ENCODE data around the gene BRD1.

Gene BRD1

GRCh38 chr22:49861642-49862495 is 34.2 kb upstream of the BRD1 start:
- in situ Hi-C loops (cut with MboI; ENCODE audit: low pct_unique_long_range_greater_than_20kb, low sequenced_read_pairs, unreplicated experiment), result no loop called here
- DNase-seq (ENCODE audit: low spot score), result no peak
- TF ChIP-seq, protein P1, sequence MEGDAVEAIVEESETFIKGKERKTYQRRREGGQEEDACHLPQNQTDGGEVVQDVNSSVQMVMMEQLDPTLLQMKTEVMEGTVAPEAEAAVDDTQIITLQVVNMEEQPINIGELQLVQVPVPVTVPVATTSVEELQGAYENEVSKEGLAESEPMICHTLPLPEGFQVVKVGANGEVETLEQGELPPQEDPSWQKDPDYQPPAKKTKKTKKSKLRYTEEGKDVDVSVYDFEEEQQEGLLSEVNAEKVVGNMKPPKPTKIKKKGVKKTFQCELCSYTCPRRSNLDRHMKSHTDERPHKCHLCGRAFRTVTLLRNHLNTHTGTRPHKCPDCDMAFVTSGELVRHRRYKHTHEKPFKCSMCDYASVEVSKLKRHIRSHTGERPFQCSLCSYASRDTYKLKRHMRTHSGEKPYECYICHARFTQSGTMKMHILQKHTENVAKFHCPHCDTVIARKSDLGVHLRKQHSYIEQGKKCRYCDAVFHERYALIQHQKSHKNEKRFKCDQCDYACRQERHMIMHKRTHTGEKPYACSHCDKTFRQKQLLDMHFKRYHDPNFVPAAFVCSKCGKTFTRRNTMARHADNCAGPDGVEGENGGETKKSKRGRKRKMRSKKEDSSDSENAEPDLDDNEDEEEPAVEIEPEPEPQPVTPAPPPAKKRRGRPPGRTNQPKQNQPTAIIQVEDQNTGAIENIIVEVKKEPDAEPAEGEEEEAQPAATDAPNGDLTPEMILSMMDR (IDR thresholded peaks at IDR 0.05; ENCODE audit: extremely low read depth, insufficient read depth, missing control alignments), result no peak

GRCh38 chr22:49858827-49859226 is 31.2 kb upstream of the BRD1 start:
- TF ChIP-seq, protein P1 (IDR thresholded peaks at IDR 0.05; ENCODE audit: extremely low read depth, insufficient read depth, missing control alignments), result no peak
- no peak for DNase-seq (ENCODE audit: low spot score)
- in situ Hi-C loops (cut with MboI; ENCODE audit: low pct_unique_long_range_greater_than_20kb, low sequenced_read_pairs, unreplicated experiment), result no loop called here

- DNase-seq (ENCODE audit: low spot score), result no peak
- TF ChIP-seq, protein P1 (IDR thresholded peaks at IDR 0.05; ENCODE audit: extremely low read depth, insufficient read depth, missing control alignments), result no peak
- in situ Hi-C loops (cut with MboI; ENCODE audit: low pct_unique_long_range_greater_than_20kb, low sequenced_read_pairs, unreplicated experiment), result no loop called here
Observed at GRCh38 chr22:49856766-49857618, 29.3 kb upstream of the BRD1 start.

GRCh38 chr22:49856343-49856742 is 28.7 kb upstream of the BRD1 start:
- TF ChIP-seq, protein P1 (IDR thresholded peaks at IDR 0.05; ENCODE audit: extremely low read depth, insufficient read depth, missing control alignments), result no peak
- no peak for DNase-seq (ENCODE audit: low spot score)
- in situ Hi-C loops (cut with MboI; ENCODE audit: low pct_unique_long_range_greater_than_20kb, low sequenced_read_pairs, unreplicated experiment), result no loop called here

GRCh38 chr22:49855251-49855911 is 27.7 kb upstream of the BRD1 start:
- TF ChIP-seq, protein P1 (IDR thresholded peaks at IDR 0.05; ENCODE audit: extremely low read depth, insufficient read depth, missing control alignments), result no peak
- in situ Hi-C loops (cut with MboI; ENCODE audit: low pct_unique_long_range_greater_than_20kb, low sequenced_read_pairs, unreplicated experiment), result no loop called here
- no peak for DNase-seq (ENCODE audit: low spot score)
